ENCODE measurements around the gene GABBR2.

The GABBR2 gene

DNA sequence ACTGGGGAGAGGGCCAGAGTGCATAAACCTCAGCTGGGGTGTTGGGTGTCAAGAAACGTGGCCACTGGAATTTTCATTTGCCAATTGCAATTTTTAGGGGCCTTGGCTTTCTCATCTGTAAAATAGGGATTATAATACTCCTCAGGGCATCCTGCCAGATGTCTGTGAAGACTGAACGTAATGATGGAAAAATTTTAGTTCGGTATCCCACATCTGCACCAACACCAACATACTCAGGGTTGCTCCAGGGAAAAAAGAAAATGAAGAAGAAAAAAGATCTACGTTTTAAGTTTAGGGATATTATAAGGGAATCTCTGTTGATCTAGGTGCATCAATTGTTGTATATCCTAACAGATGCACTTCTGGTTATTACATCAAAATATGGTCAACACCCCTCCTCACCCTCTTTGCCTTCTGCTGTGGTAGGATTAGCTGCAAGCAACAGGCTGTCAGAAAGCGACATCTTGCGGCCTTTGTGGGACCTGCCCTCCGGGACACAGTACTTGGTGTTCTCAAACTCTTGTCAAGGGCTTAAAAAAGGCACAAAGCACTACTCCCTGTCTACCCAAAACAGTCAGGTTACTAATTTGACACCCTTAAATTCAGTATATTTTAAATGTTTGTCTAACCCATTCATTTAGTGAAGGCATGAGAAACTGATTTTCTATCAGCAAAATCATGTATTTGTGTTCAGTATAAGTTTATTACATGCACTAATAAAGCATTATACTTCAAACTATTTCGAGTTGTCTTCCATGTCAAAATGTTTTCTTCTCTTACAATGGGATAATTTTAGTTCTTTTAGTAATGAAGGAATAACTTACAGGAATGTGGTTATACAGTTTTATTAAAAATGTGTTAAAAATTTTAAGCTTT is 445.0 kb downstream of the GABBR2 start:
- Histone ChIP-seq H3K4me3 (no peak overlapping the region), H3K9me3 (no peaks in the 10 kb centered on the region), H3K36me3 (replicated peaks) (no peaks in the 10 kb centered on the region), H3K4me1 (no peaks in the 10 kb centered on the region), H3K27me3 (ENCODE audit: low read depth) (no peaks in the 10 kb centered on the region; the same call in 1 of the 2 replicates)
- in situ Hi-C loops (cut with MboI; ENCODE audit: low sequenced_read_pairs): loop anchor here (5.0 to 25.0 kb wide), 3 partner anchors 191 to 551 kb away; partner anchors contain the start of gene TRMO
- DNase-seq (ENCODE audit: low spot score in 2 of 2): peak; percentile 73 to 86

DNA sequence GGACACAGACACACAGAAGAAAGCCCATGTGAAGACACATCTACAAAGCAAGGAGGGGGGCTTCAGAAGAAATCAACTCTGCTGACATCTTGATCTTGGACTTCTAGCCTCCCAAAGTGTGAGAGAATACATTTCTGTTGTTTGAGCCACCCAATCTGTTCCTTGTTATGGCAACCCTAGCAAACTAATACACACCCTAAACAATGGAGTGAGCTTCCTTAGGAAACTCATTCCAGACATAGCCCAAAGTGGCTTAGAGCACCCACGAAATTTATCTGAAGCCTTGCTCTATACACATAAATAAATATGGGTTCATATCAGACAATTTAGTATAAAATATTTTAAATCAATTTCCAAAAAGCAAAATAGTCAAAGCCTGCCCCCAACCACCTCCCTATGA is 445.7 kb downstream of the GABBR2 start:
- no peak overlapping the region for H3K4me3 ChIP-seq

DNA sequence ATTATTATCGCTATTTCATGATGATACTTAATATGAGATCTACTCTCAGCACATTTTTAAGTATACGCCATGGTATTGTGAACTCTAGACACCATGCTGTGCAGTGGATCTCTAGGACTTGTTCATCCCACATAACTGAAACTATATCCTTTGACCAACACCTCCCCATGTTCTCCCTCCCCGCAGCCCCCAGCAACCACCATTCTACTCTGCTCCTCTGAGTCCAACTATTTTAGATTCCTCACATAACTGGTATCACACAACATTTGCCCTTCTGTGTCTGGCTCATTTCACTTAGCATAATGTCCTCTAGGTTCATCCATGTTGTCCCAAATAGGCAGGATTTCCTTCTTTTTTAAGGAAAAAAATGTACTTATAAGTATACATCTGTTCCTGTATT is 446.7 kb downstream of the GABBR2 start:
- no peak overlapping the region for H3K4me3 ChIP-seq
- in situ Hi-C loops (cut with MboI; ENCODE audit: low sequenced_read_pairs): loop anchor here (5.0 to 25.0 kb wide), 3 partner anchors 190 to 550 kb away; partner anchors contain the start of gene TRMO
- no peaks in the 10 kb centered on the region for H3K9me3 ChIP-seq
- H3K4me1 ChIP-seq: peaks cover 2% of the 10 kb centered on the region; the same call in 1 of the 2 replicates
- no peaks in the 10 kb centered on the region for H3K36me3 ChIP-seq (replicated peaks)
- no peak for DNase-seq (ENCODE audit: low spot score in 2 of 2)
- H3K27me3 ChIP-seq (ENCODE audit: low read depth): no peaks in the 10 kb centered on the region; the same call in 1 of the 2 replicates

More for the DNA sequence above, 445.7 kb downstream of the GABBR2 start:
- no peaks in the 10 kb centered on the region for H3K9me3 ChIP-seq
- H3K27me3 ChIP-seq (ENCODE audit: low read depth): no peaks in the 10 kb centered on the region; the same call in 1 of the 2 replicates
- in situ Hi-C loops (cut with MboI; ENCODE audit: low sequenced_read_pairs): loop anchor here (5.0 to 25.0 kb wide), 3 partner anchors 191 to 551 kb away; partner anchors contain the start of gene TRMO
- H3K4me1 ChIP-seq: no peaks in the 10 kb centered on the region
- no peak for DNase-seq (ENCODE audit: low spot score in 2 of 2)
- H3K36me3 ChIP-seq (replicated peaks): no peaks in the 10 kb centered on the region

DNA sequence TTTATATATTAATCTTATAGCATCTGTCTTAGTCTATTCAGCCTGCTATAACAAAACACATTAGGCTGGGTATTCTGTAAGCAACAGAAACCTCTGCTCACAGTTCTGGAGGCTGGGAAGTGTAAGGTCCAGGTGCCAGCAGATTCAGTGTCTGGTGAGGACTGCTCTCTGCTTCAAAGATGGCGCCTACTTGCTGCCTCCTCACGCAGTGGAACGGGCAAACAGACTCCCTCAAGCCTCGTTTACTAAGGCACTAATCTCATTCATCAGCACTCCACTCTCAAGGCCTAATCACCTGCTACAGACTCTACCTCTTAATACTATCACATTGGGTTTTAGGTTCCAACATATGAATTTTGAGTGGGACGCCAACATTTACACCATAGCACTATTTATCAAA is 448.1 kb downstream of the GABBR2 start:
- in situ Hi-C loops (cut with MboI; ENCODE audit: low sequenced_read_pairs): loop anchor here (5.0 to 25.0 kb wide), 3 partner anchors 188 to 548 kb away; partner anchors contain the start of gene TRMO
- DNase-seq (ENCODE audit: low spot score in 2 of 2): no peak

DNA sequence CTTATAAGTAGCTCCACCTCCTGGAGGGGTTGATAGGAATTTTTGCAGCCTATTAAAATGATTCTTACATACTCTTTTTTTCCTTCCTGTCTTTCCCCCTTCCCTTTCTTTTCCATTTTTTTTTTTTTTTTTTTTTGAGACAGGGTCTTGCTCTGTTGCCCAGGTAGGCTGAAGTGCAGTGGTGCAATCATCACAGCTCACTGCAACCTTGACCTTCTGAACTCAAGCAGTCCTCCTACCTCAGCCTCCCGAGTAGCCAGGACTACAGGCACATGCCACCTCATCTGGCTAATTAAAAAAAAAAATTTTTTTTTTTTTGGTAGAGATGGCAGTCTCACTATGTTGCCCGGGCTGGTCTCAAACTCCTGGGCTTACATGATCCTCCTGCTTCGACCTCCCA is 448.9 kb downstream of the GABBR2 start:
- Histone ChIP-seq H3K9me3 (no peaks in the 10 kb centered on the region), H3K4me3 (no peak overlapping the region), H3K27me3 (ENCODE audit: low read depth) (no peaks in the 10 kb centered on the region; the same call in 1 of the 2 replicates), H3K4me1 (peaks cover 7% of the 10 kb centered on the region), H3K36me3 (replicated peaks) (no peaks in the 10 kb centered on the region)
- no peak for DNase-seq (ENCODE audit: low spot score in 2 of 2)
- in situ Hi-C loops (cut with MboI; ENCODE audit: low sequenced_read_pairs): loop anchor here (5.0 to 25.0 kb wide), 3 partner anchors 187 to 547 kb away; partner anchors contain the start of gene TRMO

More for the DNA sequence above, 448.1 kb downstream of the GABBR2 start:
- H3K4me3 ChIP-seq: no peak overlapping the region
- H3K27me3 ChIP-seq (ENCODE audit: low read depth): no peaks in the 10 kb centered on the region; the same call in 1 of the 2 replicates
- no peaks in the 10 kb centered on the region for H3K36me3 ChIP-seq (replicated peaks)
- H3K4me1 ChIP-seq: peaks cover 6% of the 10 kb centered on the region; the same call in 1 of the 2 replicates
- H3K9me3 ChIP-seq: no peaks in the 10 kb centered on the region

DNA sequence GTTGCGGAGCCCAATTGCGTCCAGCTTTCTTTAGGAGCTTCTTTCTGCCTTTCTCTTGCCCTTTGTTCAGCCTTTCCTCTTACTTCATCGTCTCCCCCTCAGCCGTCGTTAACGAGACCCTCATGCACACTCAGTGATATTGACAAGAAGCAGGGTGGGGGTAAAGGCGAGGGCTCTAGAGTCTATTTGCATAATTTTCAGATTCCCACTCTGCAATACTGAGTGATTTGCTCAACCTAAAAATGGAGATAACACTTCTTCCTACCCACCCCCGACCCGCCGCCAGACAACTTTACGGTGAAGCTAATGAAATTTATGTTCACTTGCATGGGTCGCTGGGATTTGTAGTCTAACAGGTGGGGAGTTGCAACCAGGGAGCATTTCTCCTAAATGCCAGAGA is 452.0 kb downstream of the GABBR2 start:
- Histone ChIP-seq H3K4me1 (peaks cover 8% of the 10 kb centered on the region), H3K36me3 (replicated peaks) (no peaks in the 10 kb centered on the region), H3K4me3 (peak overlapping the region; percentile 64), H3K9me3 (no peaks in the 10 kb centered on the region), H3K27me3 (ENCODE audit: low read depth) (no peaks in the 10 kb centered on the region; the same call in none of the 2 replicates)
- DNase-seq (ENCODE audit: low spot score in 2 of 2): peak; percentile 4 to 50
- in situ Hi-C loops (cut with MboI; ENCODE audit: low sequenced_read_pairs): loop anchor here (25.0 kb wide), 2 partner anchors 344 to 544 kb away; partner anchors contain the start of gene TRMO

DNA sequence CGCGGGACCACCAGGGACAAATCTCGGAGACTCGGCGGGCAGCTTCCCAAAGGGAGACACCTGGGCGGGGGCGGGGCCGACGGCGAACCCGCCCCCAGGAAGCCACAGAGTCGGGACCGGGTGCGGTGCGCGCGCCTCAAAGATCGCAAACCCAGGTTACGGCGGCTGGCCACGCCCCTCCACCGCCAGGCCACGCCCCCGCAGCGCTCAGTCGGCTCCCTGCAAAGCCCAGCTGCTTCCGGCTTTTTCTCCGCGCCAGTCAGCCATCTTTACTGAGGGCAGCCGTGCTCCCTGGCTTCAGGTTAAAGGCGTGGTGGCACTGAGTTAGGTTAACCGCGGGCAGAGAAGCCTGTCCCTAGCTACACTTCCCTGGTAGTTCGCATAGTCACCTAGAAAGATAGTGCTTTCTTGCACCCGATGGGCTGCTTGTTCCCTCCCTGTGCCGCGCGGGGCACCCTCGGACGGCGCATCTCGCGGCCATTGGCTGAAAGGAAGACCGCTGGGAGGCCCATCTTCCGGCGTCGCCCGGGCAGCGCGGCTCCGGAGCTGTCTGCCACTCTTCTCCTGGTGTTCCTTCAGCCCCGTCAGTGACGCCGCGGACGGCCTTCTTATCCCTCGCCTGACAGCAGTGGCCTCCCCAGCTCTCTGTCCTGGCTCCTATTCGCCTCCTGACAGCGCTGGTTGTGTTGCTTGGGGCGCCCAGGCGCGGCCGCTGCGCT is 453.0 kb downstream of the GABBR2 start, which contains the start of gene TBC1D2:
Gene TBC1D2 (minus strand): TSS at position 72 of the 719 bp plus-strand sequence. CDS start 108 bp downstream, outside the sequence.
- Histone ChIP-seq H3K4me3 (peak within 1 kb of the TSS; percentile 64), H3K9me3 (no peaks in the 10 kb centered on the region), H3K4me1 (peaks cover 8% of the 10 kb centered on the region), H3K36me3 (replicated peaks) (no peaks in the 10 kb centered on the region), H3K27me3 (ENCODE audit: low read depth) (no peaks in the 10 kb centered on the region; the same call in 1 of the 2 replicates)
- in situ Hi-C loops (cut with MboI; ENCODE audit: low sequenced_read_pairs): loop anchor here (25.0 kb wide), 2 partner anchors 343 to 543 kb away; partner anchors contain the start of gene TRMO
- peak; percentile 80 to 96 for DNase-seq (ENCODE audit: low spot score in 2 of 2)

DNA sequence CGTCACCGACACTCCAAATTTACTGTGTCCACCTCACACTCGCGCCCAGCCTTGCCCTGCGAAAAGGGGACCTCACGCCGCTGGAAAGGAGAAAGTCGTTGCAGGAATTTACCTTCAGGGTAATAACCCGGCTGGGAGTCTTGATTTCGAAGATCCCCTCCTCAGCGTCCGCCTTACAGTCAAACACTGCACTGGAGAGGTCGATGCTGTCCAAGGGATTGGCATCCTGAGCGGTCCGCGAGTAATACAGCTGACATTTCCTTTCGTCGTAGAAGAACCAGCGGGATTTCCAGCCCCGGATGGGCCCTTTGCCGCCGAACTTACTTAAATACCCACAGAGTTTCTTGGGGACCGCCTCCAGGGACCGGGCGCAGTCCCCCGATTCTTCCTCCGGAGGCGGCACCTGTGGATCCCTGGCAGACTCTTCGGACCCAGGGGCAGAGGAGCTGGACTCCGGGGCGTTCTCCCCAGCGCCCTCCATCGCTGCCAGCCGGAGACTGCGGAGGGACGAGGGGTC is 453.6 kb downstream of the GABBR2 start:
- DNase-seq (ENCODE audit: low spot score in 2 of 2): peak in 1 of 2 experiments; percentile 41
- Histone ChIP-seq H3K27me3 (ENCODE audit: low read depth) (no peaks in the 10 kb centered on the region; the same call in 1 of the 2 replicates), H3K4me1 (peaks cover 8% of the 10 kb centered on the region), H3K9me3 (no peaks in the 10 kb centered on the region), H3K4me3 (peak overlapping the region; percentile 64), H3K36me3 (replicated peaks) (no peaks in the 10 kb centered on the region)
- in situ Hi-C loops (cut with MboI; ENCODE audit: low sequenced_read_pairs): loop anchor here (25.0 kb wide), 2 partner anchors 343 to 543 kb away; partner anchors contain the start of gene TRMO

DNA sequence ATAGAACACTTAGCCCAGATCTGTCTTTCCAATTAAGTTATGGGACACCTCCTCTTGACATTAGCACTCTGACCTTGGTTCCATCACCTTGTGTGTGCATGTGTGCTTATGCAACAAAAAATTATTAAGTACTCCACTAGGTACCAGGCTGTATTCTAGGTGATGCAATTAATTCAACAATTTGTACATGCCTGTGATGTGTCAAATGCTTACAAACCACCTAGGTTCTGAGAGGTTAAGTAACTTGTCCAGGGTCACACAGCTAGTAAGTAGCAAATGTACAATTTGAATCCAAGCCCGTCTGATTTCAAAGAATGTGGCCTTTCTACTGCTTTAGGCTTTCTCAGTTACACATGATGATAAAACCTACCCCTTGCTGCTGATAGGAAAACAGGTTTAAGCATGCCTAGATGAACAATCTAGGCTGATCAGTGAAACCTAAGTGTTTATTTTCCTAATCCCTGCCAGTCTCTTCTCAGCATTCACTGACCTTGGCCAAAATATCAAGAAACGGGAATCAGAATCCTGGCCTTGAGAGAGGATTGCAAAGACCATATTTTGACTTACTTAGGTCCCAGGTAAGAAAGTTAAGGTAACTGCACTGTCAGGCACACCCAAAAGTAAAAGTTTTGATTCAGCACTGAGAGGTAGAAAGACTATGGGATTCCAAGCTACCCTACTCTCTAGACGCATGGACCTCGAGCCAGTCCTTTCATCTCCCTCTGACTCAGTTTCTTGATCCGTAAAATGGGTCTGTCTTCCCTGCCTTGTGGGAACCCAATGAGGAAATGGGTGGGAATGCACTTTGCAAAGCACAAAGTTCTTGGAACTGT is 454.3 kb downstream of the GABBR2 start:
- H3K36me3 ChIP-seq (replicated peaks): no peaks in the 10 kb centered on the region
- no peak for DNase-seq (ENCODE audit: low spot score in 2 of 2)
- H3K27me3 ChIP-seq (ENCODE audit: low read depth): no peaks in the 10 kb centered on the region; the same call in 1 of the 2 replicates
- no peaks in the 10 kb centered on the region for H3K9me3 ChIP-seq
- peak overlapping the region; percentile 64 for H3K4me3 ChIP-seq
- in situ Hi-C loops (cut with MboI; ENCODE audit: low sequenced_read_pairs): loop anchor here (25.0 kb wide), 2 partner anchors 342 to 542 kb away; partner anchors contain the start of gene TRMO
- peaks cover 8% of the 10 kb centered on the region for H3K4me1 ChIP-seq

DNA sequence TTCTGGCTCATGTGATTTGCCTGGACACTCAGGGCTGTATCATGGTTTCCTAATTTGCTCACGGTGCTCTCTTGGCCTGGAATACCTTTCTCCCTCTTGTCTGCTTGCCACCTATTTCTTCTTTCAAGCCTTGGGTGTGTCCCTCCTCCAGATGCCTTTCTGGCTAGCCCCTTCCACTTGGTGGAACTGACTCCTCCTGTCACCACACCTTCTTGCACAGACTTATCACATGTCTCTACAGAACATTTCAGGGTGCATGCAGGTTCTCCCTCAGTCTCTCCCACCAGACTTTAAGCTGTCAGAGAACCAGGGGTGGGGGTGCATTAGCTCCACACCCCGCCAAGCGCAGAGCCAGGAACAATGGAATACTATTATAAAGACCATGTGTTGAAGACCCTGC is 455.2 kb downstream of the GABBR2 start:
- DNase-seq (ENCODE audit: low spot score in 2 of 2): no peak
- Histone ChIP-seq H3K27me3 (ENCODE audit: low read depth) (no peaks in the 10 kb centered on the region; the same call in 1 of the 2 replicates), H3K36me3 (replicated peaks) (no peaks in the 10 kb centered on the region), H3K4me3 (no peak overlapping the region), H3K9me3 (no peaks in the 10 kb centered on the region), H3K4me1 (peaks cover 8% of the 10 kb centered on the region)
- in situ Hi-C loops (cut with MboI; ENCODE audit: low sequenced_read_pairs): loop anchor here (25.0 kb wide), 2 partner anchors 341 to 541 kb away; partner anchors contain the start of gene TRMO

DNA sequence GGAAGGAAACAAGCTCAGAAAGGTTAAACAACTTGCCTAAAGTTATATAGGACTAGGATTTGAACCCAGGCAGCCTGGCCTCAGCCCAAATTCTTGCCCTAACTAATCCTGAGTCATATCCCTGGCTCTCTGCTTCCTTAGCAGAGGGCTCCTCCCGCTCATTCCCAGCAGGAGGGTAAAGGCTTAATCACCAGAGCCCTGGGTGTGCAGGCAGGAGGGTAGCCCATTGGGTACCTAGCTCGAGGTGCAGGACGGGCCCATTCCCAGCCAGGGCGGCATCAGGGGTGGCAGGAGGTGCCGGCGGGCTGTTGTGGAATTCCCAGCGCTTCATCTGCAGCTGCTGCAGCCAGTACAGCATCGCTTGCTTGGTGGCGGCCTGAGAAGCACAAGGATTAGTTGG is 457.2 kb downstream of the GABBR2 start:
- Histone ChIP-seq H3K4me3 (no peak overlapping the region), H3K9me3 (no peaks in the 10 kb centered on the region), H3K27me3 (ENCODE audit: low read depth) (no peaks in the 10 kb centered on the region; the same call in 1 of the 2 replicates), H3K36me3 (replicated peaks) (no peaks in the 10 kb centered on the region), H3K4me1 (peaks cover 3% of the 10 kb centered on the region; the same call in 1 of the 2 replicates)
- in situ Hi-C loops (cut with MboI; ENCODE audit: low sequenced_read_pairs): loop anchor here (25.0 kb wide), 2 partner anchors 339 to 539 kb away; partner anchors contain the start of gene TRMO
- DNase-seq (ENCODE audit: low spot score in 2 of 2): no peak

DNA sequence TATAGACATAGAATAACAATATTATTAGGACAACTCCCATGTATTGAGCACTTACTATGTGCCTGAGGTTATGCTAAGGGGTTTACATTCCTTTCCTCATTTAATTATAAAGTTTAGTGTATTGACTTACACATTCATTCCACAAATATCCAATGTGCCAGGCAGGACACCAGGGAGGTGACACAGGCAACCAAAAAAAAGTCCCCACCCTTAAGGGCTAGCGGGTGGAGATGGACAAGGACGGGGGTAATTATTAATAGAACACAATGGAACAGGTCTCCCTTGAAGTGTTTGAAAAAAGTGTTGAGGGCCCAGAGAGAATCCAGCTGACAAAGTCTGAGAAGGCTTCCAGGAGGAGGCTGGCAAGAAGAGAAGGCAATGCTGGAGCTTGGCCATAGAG is 459.0 kb downstream of the GABBR2 start:
- Histone ChIP-seq H3K4me3 (no peak overlapping the region), H3K4me1 (peaks cover under 1% of the 10 kb centered on the region; the same call in 1 of the 2 replicates), H3K36me3 (replicated peaks) (no peaks in the 10 kb centered on the region), H3K27me3 (ENCODE audit: low read depth) (no peaks in the 10 kb centered on the region; the same call in 1 of the 2 replicates), H3K9me3 (no peaks in the 10 kb centered on the region)
- in situ Hi-C loops (cut with MboI; ENCODE audit: low sequenced_read_pairs): loop anchor here (25.0 kb wide), 2 partner anchors 337 to 537 kb away; partner anchors contain the start of gene TRMO
- DNase-seq (ENCODE audit: low spot score in 2 of 2): no peak

Measured in HAP-1 (cell line).